HTERT RPE-1 (cell line): Measurements from ENCODE around the gene HINFP.
"Not testable (repeated sequence)": the region's sequence is repeated elsewhere in the genome, so short reads cannot be mapped to it uniquely, and the experiment has no call there.

Source experiments
- in situ Hi-C: fragments of 300-500 bp; cut with MboI; formaldehyde crosslinking; loops from 4 replicates; pipeline ENCODE4 v1.14.3; 2020; ENCODE audit warnings: low sequenced_read_pairs

HINFP gene

DNA sequence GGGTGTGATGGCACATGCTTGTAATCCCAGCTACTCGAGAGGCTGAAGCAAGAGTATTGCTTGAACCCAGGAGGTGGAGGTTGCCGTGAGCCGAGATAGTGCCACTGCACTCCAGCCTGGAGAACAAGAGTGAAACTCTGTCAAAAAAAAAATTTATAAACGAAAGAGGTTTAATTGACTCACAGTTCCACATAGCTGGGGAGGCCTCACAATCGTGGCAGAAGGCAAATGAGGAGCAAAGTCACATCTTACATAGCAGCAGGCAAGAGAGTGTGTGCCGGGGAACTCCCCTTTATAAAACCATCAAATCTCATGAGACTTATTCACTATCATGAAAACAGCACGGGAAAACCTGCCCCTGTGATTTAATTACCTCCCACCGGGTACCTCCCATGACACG, 63.0 kb downstream of the HINFP start:
- in situ Hi-C loops = not testable (repeated sequence)
